Esophagus (tissue), 2 donors: ENCODE data around the gene GNG13. TPM values are rescaled to one million over a fixed set of nuclear protein-coding genes. Genes with fewer than 3 reads are reported as not detected.

ENCODE experiments used
- H3K27ac ChIP-seq, 2 donors: one replicate each; pipeline ENCODE4 v1.5.1; 2013; ENCODE audit warnings: low read depth in 2 of 2, mild to moderate bottlenecking in 2 of 2, inconsistent platforms in 1 of 2, low read length in 1 of 2, moderate library complexity in 1 of 2
- H3K27me3 ChIP-seq, 2 donors: one replicate each; pipeline ENCODE4 v1.6.1; 2013; ENCODE audit warnings: low read length in 2 of 2, control low read depth in 1 of 2, mild to moderate bottlenecking in 1 of 2; ENCODE audit not compliant: insufficient read depth in 2 of 2, control insufficient read depth in 1 of 2
- H3K36me3 ChIP-seq, 2 donors: one replicate each; pipeline ENCODE4 v1.6.1; 2013; ENCODE audit warnings: low read length in 1 of 2; ENCODE audit not compliant: control insufficient read depth in 2 of 2, insufficient read depth in 2 of 2
- H3K4me1 ChIP-seq, 2 donors: one replicate each; pipeline ENCODE4 v1.6.1; 2013; ENCODE audit warnings: low read length in 1 of 2; ENCODE audit not compliant: control insufficient read depth in 2 of 2, insufficient read depth in 2 of 2
- H3K4me3 ChIP-seq, 2 donors: one replicate each; pipeline ENCODE4 v1.5.1; 2013; ENCODE audit warnings: low read length in 2 of 2, mild to moderate bottlenecking in 2 of 2, low read depth in 1 of 2, moderate library complexity in 1 of 2
- H3K9me3 ChIP-seq, 2 donors: one replicate each; pipeline ENCODE4 v1.6.1; 2013; ENCODE audit warnings: mild to moderate bottlenecking in 2 of 2, low read depth in 1 of 2, low read length in 1 of 2, moderate library complexity in 1 of 2; ENCODE audit not compliant: control insufficient read depth in 2 of 2, insufficient read depth in 1 of 2
- WGBS, 2 donors: extraction: QIAGEN DNeasy Blood & Tissue Kit; methylation state at CpG; one replicate each; pipeline ENCODE4 v1.1.7; 2013; 5-methylcytosine and 5-hydroxymethylcytosine counted together
- polyA plus RNA-seq, 2 donors: library from polyadenylated mRNA; stranded (reverse); fragments of 200-250 nt; gene quantifications; one replicate each; pipeline ENCODE4 v1.2.3, GENCODE V29; 2013
- donor health status: healthy with polysubstance abuse.
- donor health status: Bipolar disorder and iron deficiency.

Gene GNG13
- polyA plus RNA-seq, 2 donors = not detected

- Histone ChIP-seq H3K4me1 (peaks cover 0 to 5% of the 10 kb centered on the region in 2 donors), H3K4me3 (no peak overlapping the region), H3K27ac (no peak overlapping the region), H3K36me3 (no peaks in the 10 kb centered on the region), H3K9me3 (no peaks in the 10 kb centered on the region), H3K27me3 (peaks cover 0 to 3% of the 10 kb centered on the region in 2 donors)
- 46 to 49% methylated on average over 39 of the region's 39 CpGs for WGBS, 2 donors
Measured at GRCh38 chr16:751152-752006, 49.2 kb downstream of the GNG13 start.

GRCh38 chr16:750485-750884 is 50.0 kb downstream of the GNG13 start:
- peaks cover 0 to 5% of the 10 kb centered on the region in 2 donors for H3K4me1 ChIP-seq
- 59 to 66% methylated on average over 9 of the region's 9 CpGs for WGBS, 2 donors
- H3K4me3 ChIP-seq = no peak overlapping the region
- peaks cover 0 to 3% of the 10 kb centered on the region in 2 donors for H3K27me3 ChIP-seq
- H3K9me3 ChIP-seq = no peaks in the 10 kb centered on the region
- no peaks in the 10 kb centered on the region for H3K36me3 ChIP-seq
- no peak overlapping the region for H3K27ac ChIP-seq

GRCh38 chr16:749010-749409 is 51.5 kb downstream of the GNG13 start:
- peaks cover 0 to 3% of the 10 kb centered on the region in 2 donors for H3K27me3 ChIP-seq
- no peaks in the 10 kb centered on the region for H3K9me3 ChIP-seq
- H3K36me3 ChIP-seq = no peaks in the 10 kb centered on the region
- no peak overlapping the region for H3K27ac ChIP-seq
- H3K4me3 ChIP-seq = no peak overlapping the region
- H3K4me1 ChIP-seq = peaks cover 0 to 5% of the 10 kb centered on the region in 2 donors
- whole genome bisulfite sequencing, 2 donors = 83 to 84% methylated on average over 6 of the region's 6 CpGs

Other genes starting within 250 kb of the GNG13 start
- gene PRR35, start 240.3 kb downstream of the GNG13 start, polyA plus RNA-seq = under 1 TPM; 0.01 to 0.24 TPM
- under 1 TPM; 0.11 to 0.16 TPM for gene NHLRC4, start 233.7 kb downstream of the GNG13 start, polyA plus RNA-seq
- 10 to 100 TPM; 22.8 to 40.1 TPM for gene PIGQ, start 230.8 kb downstream of the GNG13 start, polyA plus RNA-seq
- 10 to 100 TPM; 18.1 to 42.4 TPM for gene RAB40C, start 210.7 kb downstream of the GNG13 start, polyA plus RNA-seq
- gene WFIKKN1, start 169.7 kb downstream of the GNG13 start, polyA plus RNA-seq = 1 to 10 TPM in 1 of 2 donors, under 1 TPM in 1; 0.11 to 1.5 TPM
- 10 to 100 TPM; 73.2 to 94.3 TPM for gene METTL26, start 164.4 kb downstream of the GNG13 start, polyA plus RNA-seq
- gene MCRIP2, start 158.9 kb downstream of the GNG13 start, polyA plus RNA-seq = 10 to 100 TPM; 23.9 to 31.4 TPM
- gene WDR90, start 151.4 kb downstream of the GNG13 start, polyA plus RNA-seq = 10 to 100 TPM; 19.5 to 45.3 TPM
- 100 to 1,000 TPM in 1 of 2 donors, 10 to 100 TPM in 1; 87.1 to 152 TPM for gene RHOT2, start 132.6 kb downstream of the GNG13 start, polyA plus RNA-seq
- gene RHBDL1, start 125.1 kb downstream of the GNG13 start, polyA plus RNA-seq = 1 to 10 TPM in 1 of 2 donors, under 1 TPM in 1; 0.49 to 1.7 TPM
- 10 to 100 TPM; 58.3 to 95.2 TPM for gene STUB1, start 120.3 kb downstream of the GNG13 start, polyA plus RNA-seq
- gene JMJD8, start 116.4 kb downstream of the GNG13 start, polyA plus RNA-seq = 10 to 100 TPM; 41.0 to 55.4 TPM
- 1 to 10 TPM; 6.0 to 6.3 TPM for gene WDR24, start 110.3 kb downstream of the GNG13 start, polyA plus RNA-seq
- 10 to 100 TPM in 1 of 2 donors, 1 to 10 TPM in 1; 8.0 to 13.0 TPM for gene FBXL16, start 94.9 kb downstream of the GNG13 start, polyA plus RNA-seq
- 10 to 100 TPM in 1 of 2 donors, 1 to 10 TPM in 1; 6.5 to 11.5 TPM for gene METRN, start 85.6 kb downstream of the GNG13 start, polyA plus RNA-seq
- 10 to 100 TPM; 17.9 to 22.4 TPM for gene ANTKMT, start 79.6 kb downstream of the GNG13 start, polyA plus RNA-seq
- gene CCDC78, start 74.3 kb downstream of the GNG13 start, polyA plus RNA-seq = under 1 TPM; 0.28 to 0.86 TPM
- 1 to 10 TPM; 1.6 to 3.4 TPM for gene HAGHL, start 73.6 kb downstream of the GNG13 start, polyA plus RNA-seq
- 10 to 100 TPM; 21.9 to 41.2 TPM for gene CIAO3, start 59.7 kb downstream of the GNG13 start, polyA plus RNA-seq
- 1 to 10 TPM in 1 of 2 donors, under 1 TPM in 1; 0.87 to 3.7 TPM for gene MSLN, start 40.0 kb downstream of the GNG13 start, polyA plus RNA-seq
- 10 to 100 TPM; 16.1 to 18.9 TPM for gene RPUSD1, start 12.4 kb downstream of the GNG13 start, polyA plus RNA-seq
- 10 to 100 TPM; 14.8 to 28.9 TPM for gene CHTF18, start 12.1 kb downstream of the GNG13 start, polyA plus RNA-seq
- 10 to 100 TPM in 1 of 2 donors, 1 to 10 TPM in 1; 8.2 to 17.2 TPM for gene LMF1, start 170.2 kb upstream of the GNG13 start, polyA plus RNA-seq
- under 1 TPM; 0.18 to 0.25 TPM for gene SOX8, start 181.0 kb upstream of the GNG13 start, polyA plus RNA-seq